K562 (cell line): ENCODE measurements around the gene TRIM47. TPM values are rescaled to one million over a fixed set of nuclear protein-coding genes. Genes with fewer than 3 reads are reported as not detected.
A peak's percentile ranks its signal among the peaks of the same experiment; 100 is the strongest.

Source experiments
- CHD1 ChIP-seq: fragments of 200-600 bp; sonication (generic); IDR thresholded peaks from one replicate; pipeline ENCODE4 v1.6.1; 2012; ENCODE audit warnings: mild to moderate bottlenecking, moderate library complexity, low read length, inconsistent platforms
- EHMT2 ChIP-seq: fragments of 450-650 bp; IDR thresholded peaks from 2 replicates; pipeline ENCODE4 v1.6.1; 2018; ENCODE audit warnings: antibody characterized with exemption
- GATAD2A ChIP-seq: fragments of 450-650 bp; IDR thresholded peaks from 2 replicates; pipeline ENCODE4 v1.6.1; 2017
- GTF2E2 ChIP-seq: fragments of 200-800 bp; sonication (Bioruptor generic); IDR thresholded peaks from 2 replicates; pipeline ENCODE4 v1.6.1; 2016; ENCODE audit warnings: missing genetic modification characterization, missing compliant biosample characterization
- HDAC8 ChIP-seq: fragments of 450-650 bp; IDR thresholded peaks from 2 replicates; pipeline ENCODE4 v1.6.1; 2016; ENCODE audit warnings: mild to moderate bottlenecking, missing genetic modification characterization, moderate library complexity, missing compliant biosample characterization
- JUND ChIP-seq, 2 experiments: IDR thresholded peaks; 2 replicates in 1 of 2; 3 replicates in 1 of 2; pipeline ENCODE4 v1.6.1; 2011; ENCODE audit warnings: borderline replicate concordance in 2 of 2, low read depth in 2 of 2, low read length in 2 of 2, improper control_type of control experiment in 1 of 2, missing biosample characterization in 1 of 2, missing genetic modification characterization in 1 of 2, missing genetic modification reagents in 1 of 2
- MTA2 ChIP-seq: fragments of 450-650 bp; IDR thresholded peaks from 2 replicates; pipeline ENCODE4 v1.6.1; 2016; ENCODE audit warnings: low read depth
- NR4A1 ChIP-seq, 2 experiments: fragments of 250-450 bp in 1 of 2; fragments of 450-650 bp in 1 of 2; sonication (Bioruptor Pico) in 1 of 2; IDR thresholded peaks; 2 replicates each; pipeline versions ENCODE4 v1.4.0 to v1.6.1; 2016 to 2020; ENCODE audit warnings: mild to moderate bottlenecking in 2 of 2, missing compliant biosample characterization in 1 of 2, missing genetic modification characterization in 1 of 2, moderate library complexity in 1 of 2
- PPARD ChIP-seq: fragments of 250-450 bp; sonication (Bioruptor Pico); IDR thresholded peaks from 2 replicates; pipeline ENCODE4 v1.8.0; 2022; ENCODE audit warnings: inconsistent platforms, mild to moderate bottlenecking, moderate library complexity
- RFX1 ChIP-seq: fragments of 450-650 bp; IDR thresholded peaks from 2 replicates; pipeline ENCODE4 v1.6.1; 2016; ENCODE audit warnings: mild to moderate bottlenecking, moderate library complexity
- TBL1XR1 ChIP-seq, 2 experiments: IDR thresholded peaks; 2 replicates each; pipeline ENCODE4 v1.6.1; 2012; ENCODE audit warnings: improper control_type of control experiment in 2 of 2, low read length in 2 of 2, mild to moderate bottlenecking in 1 of 2
- TRIM28 ChIP-seq: fragments of 450-650 bp; IDR thresholded peaks from 2 replicates; pipeline ENCODE4 v1.6.1; 2017
- XRCC3 ChIP-seq: fragments of 450-650 bp; IDR thresholded peaks from 2 replicates; pipeline ENCODE4 v1.6.1; 2017; ENCODE audit warnings: mild to moderate bottlenecking, moderate library complexity
- ZSCAN29 ChIP-seq: fragments of 450-650 bp; IDR thresholded peaks from 2 replicates; pipeline ENCODE4 v1.6.1; 2017
- polyA plus RNA-seq, 8 experiments: library from polyadenylated mRNA; depleted of rRNA in 4 of 8; stranded (reverse) in 5 of 8; unstranded in 3 of 8; fragments of >200 nt; fragmentation: Nextera tagmentation in 2 of 8; fragmentation: Illumina TruSeq in 1 of 8; extraction: Ambion mirVana in 2 of 8; extraction: Trizol in 1 of 8; gene quantifications; 2 replicates each; pipeline versions ENCODE4 v1.2.1 to v1.2.3, GENCODE V29; 2011 to 2014; ENCODE audit warnings: inconsistent platforms in 1 of 8, missing spikeins in 1 of 8
- total RNA-seq, 7 experiments: library from RNA; depleted of rRNA in 6 of 7; stranded (reverse); fragments of >200 nt in 6 of 7; fragmentation: Illumina TruSeq in 2 of 7; extraction: Trizol in 2 of 7; gene quantifications; 2 replicates each; pipeline versions ENCODE4 v1.2.1 to v1.2.3, GENCODE V29; 2011 to 2021; ENCODE audit warnings: low replicate concordance in 1 of 7
- TF ChIP-seq, protein P1 (sequence below): fragments of 200-800 bp; sonication (Bioruptor generic); IDR thresholded peaks from 2 replicates; pipeline ENCODE4 v1.6.1; 2016; ENCODE audit warnings: missing genetic modification characterization, missing compliant biosample characterization
- TF ChIP-seq, protein P2 (sequence below): fragments of 250-450 bp; sonication (Bioruptor Pico); IDR thresholded peaks from 2 replicates; pipeline ENCODE4 v1.8.0; 2021; ENCODE audit warnings: mild to moderate bottlenecking, moderate library complexity
- TF ChIP-seq, protein P3 (sequence below): fragments of 450-650 bp; IDR thresholded peaks from 2 replicates; pipeline ENCODE4 v1.6.1; 2016; ENCODE audit warnings: borderline replicate concordance

TRIM47 gene
- total and polyA plus RNA-seq, 9 of the 15 experiments (the other 6 are each of a cell fraction or from before 2014, with no cell fraction given) = 0.56 to 6.1 (median 3.2) TPM

DNA sequence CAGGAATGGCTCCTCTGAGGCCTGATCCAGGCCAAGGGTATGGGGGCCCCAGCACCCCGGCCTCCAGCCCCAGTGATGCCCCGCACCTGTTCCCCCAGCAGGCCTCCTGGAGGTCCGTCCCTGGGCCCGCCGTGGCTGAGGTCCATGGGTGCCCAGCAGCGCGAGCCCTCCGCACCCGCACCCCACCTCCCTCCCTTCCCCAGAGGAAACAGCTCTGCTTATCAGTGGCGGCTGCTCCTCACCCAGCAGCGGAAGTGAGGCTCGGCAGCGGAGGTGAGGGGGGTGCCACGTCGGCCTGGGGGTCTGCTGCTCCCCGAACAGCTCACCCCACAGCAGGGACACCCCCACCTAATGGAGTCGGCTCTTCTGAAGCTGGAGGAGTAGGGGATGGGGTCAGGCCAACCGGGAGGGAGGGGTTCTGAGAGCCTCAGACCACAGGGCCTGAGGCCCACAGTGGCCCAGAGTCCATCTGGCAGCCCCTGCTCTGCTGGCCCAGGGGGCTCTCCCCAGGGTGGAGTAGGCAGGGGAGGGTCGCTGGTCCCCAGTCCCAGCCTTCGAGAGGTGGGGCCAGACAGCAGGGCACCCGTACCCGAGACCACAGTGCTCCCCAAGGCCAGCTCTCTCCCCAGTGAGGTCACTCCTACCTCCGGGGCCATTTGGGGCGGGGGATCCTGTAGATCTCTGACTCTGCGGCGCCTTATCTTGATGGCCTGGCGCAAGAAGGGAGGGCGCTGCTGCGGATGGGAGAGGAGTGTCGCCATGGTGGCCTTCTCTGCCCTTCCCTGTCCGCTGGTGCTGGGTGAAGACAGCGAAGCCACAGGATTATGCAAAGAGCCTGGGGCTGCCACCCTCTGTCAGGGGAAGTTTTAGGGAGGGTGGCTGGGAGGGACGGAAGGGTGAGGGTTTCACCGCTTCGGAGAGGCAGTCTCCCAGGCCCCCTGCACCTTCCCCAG, 34.5 kb downstream of the TRIM47 start, which contains the start of gene UNC13D (continued):
- TF ChIP-seq, protein P1, sequence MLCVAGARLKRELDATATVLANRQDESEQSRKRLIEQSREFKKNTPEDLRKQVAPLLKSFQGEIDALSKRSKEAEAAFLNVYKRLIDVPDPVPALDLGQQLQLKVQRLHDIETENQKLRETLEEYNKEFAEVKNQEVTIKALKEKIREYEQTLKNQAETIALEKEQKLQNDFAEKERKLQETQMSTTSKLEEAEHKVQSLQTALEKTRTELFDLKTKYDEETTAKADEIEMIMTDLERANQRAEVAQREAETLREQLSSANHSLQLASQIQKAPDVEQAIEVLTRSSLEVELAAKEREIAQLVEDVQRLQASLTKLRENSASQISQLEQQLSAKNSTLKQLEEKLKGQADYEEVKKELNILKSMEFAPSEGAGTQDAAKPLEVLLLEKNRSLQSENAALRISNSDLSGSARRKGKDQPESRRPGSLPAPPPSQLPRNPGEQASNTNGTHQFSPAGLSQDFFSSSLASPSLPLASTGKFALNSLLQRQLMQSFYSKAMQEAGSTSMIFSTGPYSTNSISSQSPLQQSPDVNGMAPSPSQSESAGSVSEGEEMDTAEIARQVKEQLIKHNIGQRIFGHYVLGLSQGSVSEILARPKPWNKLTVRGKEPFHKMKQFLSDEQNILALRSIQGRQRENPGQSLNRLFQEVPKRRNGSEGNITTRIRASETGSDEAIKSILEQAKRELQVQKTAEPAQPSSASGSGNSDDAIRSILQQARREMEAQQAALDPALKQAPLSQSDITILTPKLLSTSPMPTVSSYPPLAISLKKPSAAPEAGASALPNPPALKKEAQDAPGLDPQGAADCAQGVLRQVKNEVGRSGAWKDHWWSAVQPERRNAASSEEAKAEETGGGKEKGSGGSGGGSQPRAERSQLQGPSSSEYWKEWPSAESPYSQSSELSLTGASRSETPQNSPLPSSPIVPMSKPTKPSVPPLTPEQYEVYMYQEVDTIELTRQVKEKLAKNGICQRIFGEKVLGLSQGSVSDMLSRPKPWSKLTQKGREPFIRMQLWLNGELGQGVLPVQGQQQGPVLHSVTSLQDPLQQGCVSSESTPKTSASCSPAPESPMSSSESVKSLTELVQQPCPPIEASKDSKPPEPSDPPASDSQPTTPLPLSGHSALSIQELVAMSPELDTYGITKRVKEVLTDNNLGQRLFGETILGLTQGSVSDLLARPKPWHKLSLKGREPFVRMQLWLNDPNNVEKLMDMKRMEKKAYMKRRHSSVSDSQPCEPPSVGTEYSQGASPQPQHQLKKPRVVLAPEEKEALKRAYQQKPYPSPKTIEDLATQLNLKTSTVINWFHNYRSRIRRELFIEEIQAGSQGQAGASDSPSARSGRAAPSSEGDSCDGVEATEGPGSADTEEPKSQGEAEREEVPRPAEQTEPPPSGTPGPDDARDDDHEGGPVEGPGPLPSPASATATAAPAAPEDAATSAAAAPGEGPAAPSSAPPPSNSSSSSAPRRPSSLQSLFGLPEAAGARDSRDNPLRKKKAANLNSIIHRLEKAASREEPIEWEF (CRISPR knock-in tag) = no peak
- TF ChIP-seq JUND (IDR thresholded peaks at IDR 0.05; ENCODE audit: borderline replicate concordance, low read depth, low read length) = peak; percentile 86
- TF ChIP-seq JUND (tag; IDR thresholded peaks at IDR 0.05; ENCODE audit: borderline replicate concordance, low read depth, low read length) = peak; percentile 73; the same call in 2 of the 3 replicates
- TF ChIP-seq TBL1XR1 (IDR thresholded peaks at IDR 0.05; ENCODE audit: low read length in 2 of 2) = 0 out of 4 replicates have a peak, but pooled peaks of 1 of the 2 experiments have one; percentile 38
- TF ChIP-seq TRIM28 = no peak
- TF ChIP-seq HDAC8 (tag) = no peak
- TF ChIP-seq, protein P2, sequence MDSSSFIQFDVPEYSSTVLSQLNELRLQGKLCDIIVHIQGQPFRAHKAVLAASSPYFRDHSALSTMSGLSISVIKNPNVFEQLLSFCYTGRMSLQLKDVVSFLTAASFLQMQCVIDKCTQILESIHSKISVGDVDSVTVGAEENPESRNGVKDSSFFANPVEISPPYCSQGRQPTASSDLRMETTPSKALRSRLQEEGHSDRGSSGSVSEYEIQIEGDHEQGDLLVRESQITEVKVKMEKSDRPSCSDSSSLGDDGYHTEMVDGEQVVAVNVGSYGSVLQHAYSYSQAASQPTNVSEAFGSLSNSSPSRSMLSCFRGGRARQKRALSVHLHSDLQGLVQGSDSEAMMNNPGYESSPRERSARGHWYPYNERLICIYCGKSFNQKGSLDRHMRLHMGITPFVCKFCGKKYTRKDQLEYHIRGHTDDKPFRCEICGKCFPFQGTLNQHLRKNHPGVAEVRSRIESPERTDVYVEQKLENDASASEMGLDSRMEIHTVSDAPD (CRISPR knock-in tag) = no peak
- TF ChIP-seq ZSCAN29 = no peak
- no peak for TF ChIP-seq EHMT2
- TF ChIP-seq PPARD (CRISPR knock-in tag) = no peak
- no peak for TF ChIP-seq XRCC3
- TF ChIP-seq MTA2 = 0 out of 2 replicates have a peak, but pooled peaks have one; percentile 20
- TF ChIP-seq, protein P3, sequence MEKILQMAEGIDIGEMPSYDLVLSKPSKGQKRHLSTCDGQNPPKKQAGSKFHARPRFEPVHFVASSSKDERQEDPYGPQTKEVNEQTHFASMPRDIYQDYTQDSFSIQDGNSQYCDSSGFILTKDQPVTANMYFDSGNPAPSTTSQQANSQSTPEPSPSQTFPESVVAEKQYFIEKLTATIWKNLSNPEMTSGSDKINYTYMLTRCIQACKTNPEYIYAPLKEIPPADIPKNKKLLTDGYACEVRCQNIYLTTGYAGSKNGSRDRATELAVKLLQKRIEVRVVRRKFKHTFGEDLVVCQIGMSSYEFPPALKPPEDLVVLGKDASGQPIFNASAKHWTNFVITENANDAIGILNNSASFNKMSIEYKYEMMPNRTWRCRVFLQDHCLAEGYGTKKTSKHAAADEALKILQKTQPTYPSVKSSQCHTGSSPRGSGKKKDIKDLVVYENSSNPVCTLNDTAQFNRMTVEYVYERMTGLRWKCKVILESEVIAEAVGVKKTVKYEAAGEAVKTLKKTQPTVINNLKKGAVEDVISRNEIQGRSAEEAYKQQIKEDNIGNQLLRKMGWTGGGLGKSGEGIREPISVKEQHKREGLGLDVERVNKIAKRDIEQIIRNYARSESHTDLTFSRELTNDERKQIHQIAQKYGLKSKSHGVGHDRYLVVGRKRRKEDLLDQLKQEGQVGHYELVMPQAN = 0 out of 2 replicates have a peak, but pooled peaks have one; percentile 24
- peak; percentile 80; the same call in 1 of the 2 replicates for TF ChIP-seq GTF2E2
- TF ChIP-seq GATAD2A = peak; percentile 88
- TF ChIP-seq CHD1 = no peak
- TF ChIP-seq RFX1 = no peak
- TF ChIP-seq NR4A1 (CRISPR knock-in tag; IDR thresholded peaks at IDR 0.05) = no peak
- TF ChIP-seq NR4A1 (tag; IDR thresholded peaks at IDR 0.05) = peak; percentile 63; the same call in 1 of the 2 replicates
